Fibroblast of skin of left quadriceps (primary cell): ENCODE results near the gene AP1S2.
"Not testable (repeated sequence)": the region's sequence is repeated elsewhere in the genome, so short reads cannot be mapped to it uniquely, and the experiment has no call there.

ENCODE experiments used
- DNase-seq, 2 experiments: peaks; one replicate each; pipeline ENCODE4 v3.0.0-alpha.2; 2013; ENCODE audit warnings: low read depth in 2 of 2

The AP1S2 gene

DNA sequence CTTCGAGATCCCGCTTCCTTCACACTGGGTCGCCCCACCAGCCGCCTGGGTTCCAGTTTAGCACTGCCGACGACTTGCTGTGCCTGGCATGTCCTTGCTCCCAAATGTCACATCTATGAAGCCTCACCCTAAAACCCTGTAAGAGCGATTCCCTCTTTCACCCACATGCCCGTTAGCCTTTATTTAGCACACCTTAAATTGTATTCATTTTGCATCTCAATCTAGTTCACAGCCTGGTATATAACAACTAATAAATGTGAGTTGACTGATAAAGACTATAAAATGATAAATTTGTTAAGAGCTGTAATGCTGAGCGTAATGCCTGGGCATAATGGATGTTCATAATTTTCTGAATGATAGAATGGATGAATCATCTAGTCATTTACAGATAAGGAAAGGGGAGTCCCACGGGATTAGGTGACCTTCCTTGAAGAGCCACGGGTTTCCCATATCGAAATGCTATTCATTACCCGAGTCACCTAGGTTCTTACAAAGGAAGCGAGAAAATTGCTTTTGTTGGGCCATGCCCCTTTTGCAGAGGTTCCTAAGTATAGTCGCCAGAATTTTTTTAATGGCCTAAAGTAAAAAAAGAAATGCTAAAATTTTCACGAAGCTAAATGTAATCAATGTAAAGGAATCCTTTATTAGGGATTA is 1.1 kb upstream of the AP1S2 start:
- no peak for DNase-seq

GRCh38 chrX:15854080-15854655 is 445 bp downstream of the AP1S2 start:
- DNase-seq: no peak

DNA sequence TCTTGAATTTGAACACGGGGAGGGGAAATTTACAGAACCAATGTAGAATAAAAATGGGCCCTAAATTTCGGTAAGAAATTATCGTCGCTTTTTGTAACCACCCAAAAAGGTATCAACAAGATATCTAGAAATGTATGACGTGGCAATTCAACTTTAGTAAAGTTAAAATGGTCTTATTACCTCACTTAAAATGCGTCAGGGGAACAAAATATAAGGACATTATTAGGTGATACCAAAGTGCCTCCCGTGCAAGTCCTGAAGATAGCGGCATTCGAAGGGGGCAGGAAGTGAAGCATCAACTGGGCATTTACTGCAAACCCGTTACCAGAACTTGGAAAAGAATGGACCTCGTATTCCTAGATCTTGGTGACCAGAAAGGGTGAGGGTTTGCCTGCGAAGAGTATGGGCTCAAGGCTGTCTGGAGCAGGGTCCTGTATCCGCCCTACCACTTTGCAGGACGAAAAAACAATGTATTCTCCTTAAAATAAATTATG is 980 bp downstream of the AP1S2 start:
- no peak for DNase-seq

DNA sequence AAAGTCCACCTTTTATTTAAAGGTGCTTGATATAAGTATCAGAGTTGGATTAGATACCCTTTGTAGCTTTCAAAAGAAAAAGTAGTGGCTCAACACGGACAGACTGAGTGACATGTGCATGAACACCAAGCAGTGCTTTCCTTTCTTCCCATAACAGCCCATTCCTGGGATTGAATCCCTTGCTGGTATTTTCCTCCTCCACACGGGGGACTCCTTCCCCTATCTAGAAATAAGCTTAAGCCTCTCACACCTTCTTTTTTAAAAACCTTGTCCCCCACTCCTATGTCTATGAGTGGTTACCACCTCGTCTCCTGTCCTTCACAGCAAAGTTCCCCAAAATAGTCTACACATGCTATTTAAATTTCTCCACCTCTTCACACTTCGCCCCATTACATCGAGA is 5.1 kb downstream of the AP1S2 start:
- DNase-seq: peak in 1 of 2 experiments; percentile 3

DNA sequence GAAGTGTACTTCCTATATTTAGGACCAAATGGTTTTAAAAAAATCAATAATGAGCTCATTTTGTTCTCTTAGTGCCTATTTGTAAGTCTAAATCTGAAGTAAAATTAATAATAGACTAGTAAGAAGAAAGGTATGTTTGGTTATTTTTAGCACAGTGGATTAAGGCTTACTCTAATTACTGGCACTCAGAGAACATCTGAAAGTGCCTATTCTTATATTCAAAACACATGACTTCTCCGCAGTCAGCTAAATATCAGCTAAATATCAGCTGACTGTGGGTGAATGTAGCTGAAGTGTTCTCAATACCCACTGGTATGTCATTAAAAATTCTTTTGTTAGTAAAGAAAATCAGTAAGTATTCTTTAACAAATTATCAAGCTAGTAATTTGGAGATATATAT is 6.0 kb downstream of the AP1S2 start:
- DNase-seq: peak; percentile 15 to 20

DNA sequence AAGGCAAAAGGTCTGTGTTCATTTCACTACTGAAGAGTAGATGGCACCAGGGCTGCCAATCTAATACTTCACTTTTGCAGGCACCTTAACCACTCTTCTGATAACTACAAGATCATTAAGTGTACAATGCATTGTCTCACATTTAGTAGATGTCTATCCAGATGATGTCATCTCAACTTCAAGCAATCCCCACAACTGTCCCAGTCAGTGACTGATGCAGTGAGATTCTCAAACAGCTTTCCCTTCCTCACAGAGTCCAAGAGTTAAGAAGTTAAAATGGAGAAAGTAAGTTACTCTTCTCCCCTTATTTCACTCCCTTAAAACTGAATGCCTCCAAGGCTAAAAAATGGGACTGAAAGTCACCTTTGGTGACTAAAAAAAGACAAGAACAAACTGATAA is 10.7 kb downstream of the AP1S2 start:
- DNase-seq: no peak

DNA sequence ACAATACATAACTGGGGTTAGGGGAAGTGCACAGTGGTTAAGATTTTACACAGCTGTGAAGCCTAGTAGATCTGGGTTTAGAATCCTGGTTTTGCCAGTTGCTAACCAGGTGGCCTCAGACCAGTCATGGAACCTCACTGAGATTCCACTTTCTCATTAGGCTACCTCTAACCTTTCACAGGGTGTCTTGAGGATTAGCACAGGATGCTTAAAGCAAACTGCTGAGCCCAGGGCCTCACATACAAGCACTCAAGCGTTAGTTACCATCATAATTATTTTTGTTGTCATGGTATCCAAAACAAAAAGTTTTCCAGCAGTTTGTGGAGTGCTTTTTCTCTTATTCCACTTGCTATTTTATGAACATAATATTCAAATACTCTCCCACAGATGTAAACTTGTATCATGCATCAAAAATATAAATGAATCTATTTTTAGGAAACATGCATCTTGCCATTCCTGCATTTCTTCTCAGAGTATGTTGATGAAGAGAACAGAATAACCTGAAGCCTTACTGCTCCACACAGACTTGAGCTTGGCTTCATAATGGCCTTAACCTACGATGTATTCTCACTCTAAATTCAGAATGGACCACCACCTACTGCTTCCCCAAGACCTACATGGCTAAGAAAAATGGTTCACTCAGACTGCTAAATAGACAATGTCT is 12.6 kb downstream of the AP1S2 start:
- no peak for DNase-seq

- no peak for DNase-seq
These were observed 16.6 kb downstream of the AP1S2 start for GRCh38 chrX:15838017-15838416.

GRCh38 chrX:15834827-15835595 is 19.6 kb downstream of the AP1S2 start:
- no peak for DNase-seq

GRCh38 chrX:15834053-15834452 is 20.6 kb downstream of the AP1S2 start:
- DNase-seq: no peak

- not testable (repeated sequence) for DNase-seq
These were observed 23.3 kb downstream of the AP1S2 start for GRCh38 chrX:15831347-15831746.

DNA sequence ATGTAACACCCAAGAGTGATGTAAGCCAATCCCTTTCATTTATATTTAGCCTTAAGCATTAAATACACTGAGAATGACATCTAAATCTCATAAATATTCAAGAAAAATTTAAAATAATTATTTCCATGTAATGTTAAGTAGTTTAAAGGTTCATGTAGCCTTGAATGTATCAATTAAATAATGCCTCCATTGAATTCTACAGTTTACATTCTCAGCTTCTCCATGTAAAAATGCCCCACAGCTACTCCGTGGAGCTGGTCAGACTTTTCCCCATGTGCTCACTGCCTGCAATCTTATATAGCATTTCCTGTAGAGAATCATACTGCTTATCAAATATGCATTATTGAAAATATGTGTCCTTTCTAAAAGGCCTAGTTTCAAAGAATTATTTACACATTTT is 25.4 kb downstream of the AP1S2 start:
- no peak for DNase-seq

- DNase-seq: no peak
These were observed 28.7 kb downstream of the AP1S2 start for GRCh38 chrX:15825936-15826335.

DNA sequence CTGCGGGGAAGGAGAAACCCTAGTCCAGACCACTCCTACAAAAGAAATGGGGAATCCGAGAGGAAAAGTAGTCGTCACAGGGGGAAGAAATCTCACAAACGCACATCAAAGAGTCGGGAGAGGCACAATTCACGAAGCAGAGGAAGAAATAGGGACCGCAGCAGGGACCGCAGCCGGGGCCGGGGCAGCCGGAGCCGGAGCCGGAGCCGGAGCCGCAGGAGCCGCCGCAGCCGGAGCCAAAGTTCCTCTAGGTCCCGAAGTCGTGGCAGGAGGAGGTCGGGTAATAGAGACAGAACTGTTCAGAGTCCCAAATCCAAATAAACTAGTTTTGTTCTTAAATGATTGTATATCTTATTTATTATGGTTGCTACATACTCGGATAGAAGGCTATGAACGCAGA is 31.7 kb downstream of the AP1S2 start:
- DNase-seq: no peak

DNA sequence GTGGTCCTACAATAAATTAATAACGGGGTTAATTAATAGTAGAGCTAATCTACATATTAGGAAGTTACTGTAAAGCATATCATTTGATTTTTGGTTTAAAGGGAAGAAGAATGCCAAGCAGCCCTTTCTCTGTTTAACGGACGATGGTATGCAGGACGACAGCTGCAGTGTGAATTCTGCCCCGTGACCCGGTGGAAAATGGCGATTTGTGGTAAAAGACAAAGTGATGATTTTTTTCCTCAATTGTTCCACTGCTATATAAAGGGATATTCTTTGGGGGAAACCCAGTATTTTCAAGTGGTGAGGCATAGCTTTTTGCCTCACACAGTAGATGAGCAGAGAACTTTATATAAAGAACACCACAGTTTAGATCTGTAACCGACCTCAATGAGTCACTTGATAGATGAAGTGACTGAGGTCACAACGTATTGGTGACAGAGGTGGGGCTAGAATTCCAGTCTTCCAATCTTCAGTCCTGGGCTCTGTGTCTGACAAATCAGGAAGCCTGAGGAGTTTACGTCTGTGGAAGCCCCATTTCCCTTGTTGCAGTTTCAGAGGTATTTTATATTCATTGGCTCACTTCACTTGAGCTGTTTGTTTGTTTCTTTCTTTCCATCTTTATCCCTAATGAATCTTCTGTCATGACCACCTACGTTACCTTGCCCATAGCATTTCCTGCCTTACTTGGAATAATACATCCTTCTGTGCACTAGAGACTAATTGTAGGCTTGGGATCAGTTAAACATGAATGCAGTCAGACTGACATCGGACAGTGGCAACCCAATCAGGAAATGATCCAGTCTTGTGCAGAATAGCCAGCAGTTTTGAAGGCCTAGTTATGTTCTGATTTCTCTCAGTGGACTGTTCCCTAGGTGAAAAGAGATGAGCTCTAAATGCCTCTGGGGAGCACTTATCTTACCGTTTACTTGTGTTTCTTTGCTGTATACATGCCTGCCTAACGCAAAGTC is 34.2 kb downstream of the AP1S2 start:
- DNase-seq: no peak

- DNase-seq: no peak
These were observed 37.7 kb downstream of the AP1S2 start for GRCh38 chrX:15816886-15817285.

DNA sequence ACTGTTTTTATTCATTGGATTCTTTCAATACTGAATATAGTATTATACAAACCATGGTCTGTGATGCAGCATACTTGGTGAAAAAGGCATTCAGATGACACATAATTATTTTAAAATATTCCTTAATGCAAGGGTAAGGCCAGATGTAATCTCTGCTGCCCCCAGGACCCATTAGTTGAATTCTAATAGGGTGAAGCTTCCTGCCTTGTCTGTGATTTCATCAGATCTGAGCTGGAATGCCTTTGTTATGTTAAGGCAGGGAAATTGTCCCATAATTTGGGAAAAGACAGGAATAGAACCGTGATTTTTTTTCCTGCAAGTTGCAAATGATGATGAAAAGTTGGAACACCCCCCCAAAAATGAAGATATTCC is 38.2 kb downstream of the AP1S2 start:
- no peak for DNase-seq

DNA sequence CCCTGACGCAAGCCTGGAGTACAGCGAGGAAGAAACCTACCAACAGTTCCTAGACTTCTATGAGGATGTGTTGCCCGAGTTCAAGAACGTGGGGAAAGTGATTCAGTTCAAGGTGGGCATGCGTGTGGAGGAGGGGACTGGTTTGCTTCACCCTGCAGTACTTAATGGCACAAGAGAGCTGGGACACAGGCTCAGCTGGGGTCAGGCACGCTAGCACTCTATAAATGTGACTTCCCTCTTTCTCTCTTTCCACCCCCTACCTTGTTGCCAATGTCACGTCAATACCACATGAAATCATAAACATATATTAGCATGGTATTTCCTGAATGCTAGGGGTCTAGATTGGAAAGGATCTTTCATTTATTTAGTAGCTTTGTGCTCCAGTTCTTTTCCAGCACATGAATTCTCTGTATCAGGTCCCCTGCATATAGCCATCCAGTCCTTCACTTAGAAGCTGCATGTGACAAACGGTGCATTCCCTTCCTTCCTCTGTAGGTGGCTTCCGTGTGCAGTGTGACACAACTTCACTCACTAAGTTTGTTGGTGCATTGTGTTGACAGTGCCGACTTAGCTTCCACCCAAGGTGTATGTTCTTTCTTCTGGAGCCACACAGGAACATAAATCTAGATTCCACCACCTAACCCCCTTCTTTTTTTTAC is 38.7 kb downstream of the AP1S2 start:
- no peak for DNase-seq

- DNase-seq: no peak
These were observed 39.7 kb downstream of the AP1S2 start for GRCh38 chrX:15814771-15815365.

DNA sequence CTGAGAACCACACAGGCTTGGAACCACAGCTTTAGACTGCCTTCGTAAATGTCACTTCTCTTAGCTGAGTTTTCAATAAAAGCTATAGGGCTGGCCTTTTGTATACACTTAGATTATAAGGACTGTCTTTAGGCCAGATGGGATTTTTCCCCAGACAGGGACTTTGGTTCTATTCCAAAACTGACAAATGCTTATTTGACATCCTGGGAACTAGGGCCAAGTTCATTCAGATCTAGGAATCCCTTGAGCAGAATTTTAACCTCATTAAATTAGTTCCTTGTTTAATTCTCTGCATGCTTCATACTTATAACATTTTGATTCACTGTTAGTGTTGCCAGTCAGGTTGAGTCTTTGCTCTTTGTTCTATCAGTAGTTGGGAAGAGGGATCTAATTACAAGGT is 41.2 kb downstream of the AP1S2 start:
- DNase-seq: no peak
